Measurements from ENCODE around the gene PYROXD2. TPM values are rescaled to one million over a fixed set of nuclear protein-coding genes. Genes with fewer than 3 reads are reported as not detected.
A peak's percentile ranks its signal among the peaks of the same experiment; 100 is the strongest.

Gene PYROXD2
- total RNA-seq, 2 experiments from 2014 or later, result 0.41 to 4.3 TPM

DNA sequence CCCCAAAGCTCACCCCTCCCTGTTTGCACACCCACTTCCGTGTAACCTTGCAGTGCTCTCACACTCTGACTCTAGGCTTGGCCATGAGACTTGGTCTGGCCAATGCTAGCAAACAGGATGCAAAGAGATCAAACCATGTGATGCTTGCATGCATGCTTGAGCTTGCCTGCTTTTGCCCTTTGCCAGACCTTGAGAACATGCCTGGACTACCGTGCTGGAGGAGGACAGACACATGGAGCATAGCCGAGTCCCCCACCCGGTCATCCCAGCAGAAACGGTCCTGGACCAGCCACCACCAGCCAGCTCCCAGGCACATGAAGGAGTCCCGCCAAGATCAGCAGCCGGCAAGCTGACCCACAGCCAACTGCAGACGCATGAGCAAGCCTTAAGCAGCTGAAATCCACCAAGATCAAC, 23.4 kb downstream of the PYROXD2 start:
- H3K36me3 ChIP-seq (ENCODE audit: insufficient read depth, low read length), result no peaks in the 10 kb centered on the region
- no peaks in the 10 kb centered on the region for H3K9me2 ChIP-seq (ENCODE audit: insufficient read depth, low read length)
- no peak overlapping the region for H3K27ac ChIP-seq (ENCODE audit: low read depth, low read length, poor library complexity, severe bottlenecking)
- no peaks in the 10 kb centered on the region for H3K9me3 ChIP-seq (ENCODE audit: low read length)
- no peak overlapping the region for H2AFZ ChIP-seq (ENCODE audit: low read length)
- H3K4me1 ChIP-seq (ENCODE audit: insufficient read depth, low read length, poor library complexity, severe bottlenecking), result peaks cover 9% of the 10 kb centered on the region
- BruUV-seq (replicated peaks), result no TSS peak
- H3K4me3 ChIP-seq (ENCODE audit: low read depth, low read length, poor library complexity, severe bottlenecking), result no peak overlapping the region
- ChIA-PET POLR2A (interaction anchor here (0.6 to 0.8 kb wide), 3 partner anchors 20 to 123 kb away, joined by 3 to 4 read pairs (median 3); no protein-coding TSS in a partner anchor), CTCF (ENCODE audit: unreplicated experiment) (no interaction called here)
- peak overlapping the region; percentile 40; the same call in 1 of the 2 replicates for H3K4me2 ChIP-seq (ENCODE audit: low read length)
- H4K20me1 ChIP-seq (ENCODE audit: insufficient read depth, low read length), result no peaks in the 10 kb centered on the region
- TF ChIP-seq, protein P1, sequence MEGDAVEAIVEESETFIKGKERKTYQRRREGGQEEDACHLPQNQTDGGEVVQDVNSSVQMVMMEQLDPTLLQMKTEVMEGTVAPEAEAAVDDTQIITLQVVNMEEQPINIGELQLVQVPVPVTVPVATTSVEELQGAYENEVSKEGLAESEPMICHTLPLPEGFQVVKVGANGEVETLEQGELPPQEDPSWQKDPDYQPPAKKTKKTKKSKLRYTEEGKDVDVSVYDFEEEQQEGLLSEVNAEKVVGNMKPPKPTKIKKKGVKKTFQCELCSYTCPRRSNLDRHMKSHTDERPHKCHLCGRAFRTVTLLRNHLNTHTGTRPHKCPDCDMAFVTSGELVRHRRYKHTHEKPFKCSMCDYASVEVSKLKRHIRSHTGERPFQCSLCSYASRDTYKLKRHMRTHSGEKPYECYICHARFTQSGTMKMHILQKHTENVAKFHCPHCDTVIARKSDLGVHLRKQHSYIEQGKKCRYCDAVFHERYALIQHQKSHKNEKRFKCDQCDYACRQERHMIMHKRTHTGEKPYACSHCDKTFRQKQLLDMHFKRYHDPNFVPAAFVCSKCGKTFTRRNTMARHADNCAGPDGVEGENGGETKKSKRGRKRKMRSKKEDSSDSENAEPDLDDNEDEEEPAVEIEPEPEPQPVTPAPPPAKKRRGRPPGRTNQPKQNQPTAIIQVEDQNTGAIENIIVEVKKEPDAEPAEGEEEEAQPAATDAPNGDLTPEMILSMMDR (conservative IDR thresholded peaks at IDR 0.05; ENCODE audit: low read length), result no peak
- no peak for TF ChIP-seq EZH2phosphoT487 (IDR thresholded peaks at IDR 0.05; ENCODE audit: borderline replicate concordance, low read depth, low read length)
- no peaks in the 10 kb centered on the region for H3K79me2 ChIP-seq (ENCODE audit: insufficient read depth, low read depth, low read length)
- intact Hi-C loops (cut with micrococcal nuclease; ENCODE audit: unreplicated experiment), result loop anchor here (5.0 to 10.0 kb wide), 2 partner anchors 129 to 477 kb away; no protein-coding TSS in a partner anchor
- DNase-seq (ENCODE audit: low spot score), result peak; percentile 25

DNA sequence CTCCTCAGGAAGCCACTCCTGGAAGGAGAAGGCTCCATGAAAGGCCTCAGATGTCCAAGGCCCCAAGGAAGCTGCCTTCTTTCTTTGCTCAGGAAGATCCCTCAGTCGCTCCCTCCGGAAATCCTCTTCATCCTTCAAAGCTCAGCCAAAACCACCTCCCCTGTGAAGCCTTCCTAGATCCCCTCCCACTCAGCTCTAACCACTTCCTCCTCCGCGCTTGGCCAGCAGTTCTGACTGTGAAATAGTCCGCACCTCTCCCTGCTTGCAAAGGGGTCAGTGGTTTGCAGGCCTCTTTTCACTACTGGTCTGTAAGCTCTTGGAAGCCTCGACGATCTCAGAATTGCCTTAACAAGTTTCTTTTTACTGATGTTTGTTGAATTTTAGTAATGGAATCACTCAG, 23.9 kb downstream of the PYROXD2 start:
- POLR2A ChIA-PET, result interaction anchor here (0.5 to 0.8 kb wide), 2 partner anchors 21 to 1211 kb away, joined by 4 to 5 read pairs; no protein-coding TSS in a partner anchor

More for the DNA sequence above, 23.9 kb downstream of the PYROXD2 start:
- Histone ChIP-seq H3K4me2 (ENCODE audit: low read length) (peak overlapping the region; percentile 40; the same call in 1 of the 2 replicates), H3K4me3 (ENCODE audit: low read depth, low read length, poor library complexity, severe bottlenecking) (no peak overlapping the region), H3K79me2 (ENCODE audit: insufficient read depth, low read depth, low read length) (no peaks in the 10 kb centered on the region), H4K20me1 (ENCODE audit: insufficient read depth, low read length) (no peaks in the 10 kb centered on the region), H3K36me3 (ENCODE audit: insufficient read depth, low read length) (no peaks in the 10 kb centered on the region), H3K4me1 (ENCODE audit: insufficient read depth, low read length, poor library complexity, severe bottlenecking) (peaks cover 9% of the 10 kb centered on the region), H3K9me2 (ENCODE audit: insufficient read depth, low read length) (no peaks in the 10 kb centered on the region), H3K27ac (ENCODE audit: low read depth, low read length, poor library complexity, severe bottlenecking) (no peak overlapping the region), H2AFZ (ENCODE audit: low read length) (no peak overlapping the region), H3K9me3 (ENCODE audit: low read length) (no peaks in the 10 kb centered on the region)
- no peak for DNase-seq (ENCODE audit: low spot score)
- TF ChIP-seq, protein P1 (conservative IDR thresholded peaks at IDR 0.05; ENCODE audit: low read length), result no peak
- TF ChIP-seq EZH2phosphoT487 (IDR thresholded peaks at IDR 0.05; ENCODE audit: borderline replicate concordance, low read depth, low read length), result no peak
- CTCF ChIA-PET (ENCODE audit: unreplicated experiment), result interaction anchor here (0.6 kb wide), 1 partner anchor 35 kb away, joined by 3 read pairs; no protein-coding TSS in a partner anchor
- intact Hi-C loops (cut with micrococcal nuclease; ENCODE audit: unreplicated experiment), result loop anchor here (5.0 to 10.0 kb wide), 2 partner anchors 129 to 476 kb away; no protein-coding TSS in a partner anchor
- BruUV-seq (replicated peaks), result no TSS peak
